Transverse colon (tissue), 3 donors: ENCODE data around the gene AQP12B.

Experiments
- CTCF ChIP-seq, 5 experiments: fragments of 200-600 bp in 3 of 5; fragments of 450-650 bp in 2 of 5; sonication (generic) in 3 of 5; IDR thresholded peaks; 1 replicate in 2 of 5; 2 replicates in 3 of 5; pipeline ENCODE4 v1.5.1; 2016 to 2017; ENCODE audit warnings: antibody characterized with exemption in 5 of 5, inconsistent platforms in 3 of 5, mild to moderate bottlenecking in 2 of 5, moderate library complexity in 1 of 5
- EP300 ChIP-seq: sonication (generic); formaldehyde crosslinking; IDR thresholded peaks from one replicate; pipeline ENCODE4 v1.6.1; 2017; ENCODE audit warnings: antibody characterized with exemption, low read depth

- no peak for TF ChIP-seq EP300
- TF ChIP-seq CTCF (IDR thresholded peaks at IDR 0.05): no peak
Measured at GRCh38 chr2:240707821-240708220, 25.1 kb upstream of the AQP12B start.
